Gastroesophageal sphincter (tissue), 3 donors: ENCODE results near the gene CSHL1.

Experiments used
- CTCF ChIP-seq, 4 experiments: fragments of 200-600 bp in 2 of 4; fragments of 450-650 bp in 2 of 4; sonication (generic) in 1 of 4; IDR thresholded peaks; one replicate each; pipeline ENCODE4 v1.5.1; 2017 to 2019; ENCODE audit warnings: antibody characterized with exemption in 4 of 4, mild to moderate bottlenecking in 2 of 4, moderate library complexity in 2 of 4
- EP300 ChIP-seq: sonication (generic); formaldehyde crosslinking; IDR thresholded peaks from one replicate; pipeline ENCODE4 v1.6.1; 2017; ENCODE audit warnings: antibody characterized with exemption, mild to moderate bottlenecking
- POLR2A ChIP-seq, 2 donors: fragments of 450-650 bp; IDR thresholded peaks; one replicate each; pipeline ENCODE4 v1.6.1; 2017; ENCODE audit warnings: antibody characterized with exemption in 2 of 2, mild to moderate bottlenecking in 2 of 2, moderate library complexity in 1 of 2
- POLR2AphosphoS5 ChIP-seq: sonication (generic); formaldehyde crosslinking; IDR thresholded peaks from one replicate; pipeline ENCODE4 v1.6.1; 2017; ENCODE audit warnings: antibody characterized with exemption

GRCh38 chr17:63946440-63947363 lies 35.6 kb upstream of the CSHL1 start:
- peak in 3 of 4 experiments; percentile 24 to 74 (median 58) for TF ChIP-seq CTCF (IDR thresholded peaks at IDR 0.05)
- no peak for TF ChIP-seq POLR2A (IDR thresholded peaks at IDR 0.05)
- TF ChIP-seq EP300: no peak
- no peak for TF ChIP-seq POLR2AphosphoS5
